Renal cortex interstitium (tissue), 11 donors: ENCODE results near the gene HSF4. TPM values are rescaled to one million over a fixed set of nuclear protein-coding genes. Genes with fewer than 3 reads are reported as not detected.

Experiments
- DNase-seq, 11 donors: peaks; one replicate each; pipeline ENCODE4 v3.0.0-alpha.2; 2013; ENCODE audit warnings: low read depth in 9 of 11, low spot score in 4 of 11; ENCODE audit errors: extremely low read depth in 1 of 11
- polyA plus RNA-seq, 3 donors: library from polyadenylated mRNA; unstranded; fragments of 120-200 nt; gene quantifications; one replicate each; pipeline ENCODE4 v1.2.1, GENCODE V29; 2013; ENCODE audit not compliant: insufficient read length in 3 of 3

The HSF4 gene
- polyA plus RNA-seq, 3 donors, result 1.6 to 3.8 (median 1.8) TPM

DNA sequence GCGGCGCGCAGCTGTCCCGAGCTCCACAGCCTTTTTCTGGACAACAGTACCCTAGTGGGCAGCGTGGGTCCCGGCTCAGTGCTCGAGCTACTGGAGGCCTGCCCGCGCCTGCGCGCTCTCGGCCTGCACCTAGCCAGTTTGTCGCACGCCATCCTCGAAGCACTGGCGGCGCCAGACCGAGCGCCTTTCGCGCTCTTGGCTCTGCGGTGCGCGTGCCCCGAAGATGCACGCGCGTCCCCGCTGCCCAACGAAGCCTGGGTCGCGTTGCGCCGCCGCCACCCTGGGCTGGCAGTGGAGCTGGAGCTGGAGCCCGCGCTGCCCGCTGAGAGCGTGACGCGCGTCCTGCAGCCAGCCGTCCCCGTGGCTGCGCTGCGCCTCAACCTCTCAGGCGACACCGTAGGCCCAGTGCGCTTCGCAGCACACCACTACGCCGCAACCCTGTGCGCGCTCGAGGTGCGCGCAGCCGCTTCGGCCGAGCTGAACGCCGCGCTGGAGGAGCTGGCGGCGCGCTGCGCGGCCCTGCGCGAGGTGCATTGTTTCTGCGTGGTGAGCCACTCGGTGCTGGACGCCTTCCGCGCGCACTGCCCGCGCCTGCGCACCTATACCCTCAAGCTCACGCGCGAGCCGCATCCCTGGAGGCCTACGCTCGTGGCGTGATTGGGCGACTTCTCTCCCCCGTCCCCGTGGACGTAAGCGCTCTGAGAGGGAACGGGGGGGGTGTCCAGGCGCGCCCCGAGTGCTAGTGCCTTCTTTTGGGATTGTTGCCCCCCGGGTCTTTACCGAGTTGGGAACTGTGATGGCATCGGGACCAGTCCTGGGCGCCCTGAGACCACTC lies 1.2 kb upstream of the HSF4 start:
- DNase-seq, result no peak

- no peak for DNase-seq
These were observed 466 bp upstream of the HSF4 start for GRCh38 chr16:67163999-67164558.

DNA sequence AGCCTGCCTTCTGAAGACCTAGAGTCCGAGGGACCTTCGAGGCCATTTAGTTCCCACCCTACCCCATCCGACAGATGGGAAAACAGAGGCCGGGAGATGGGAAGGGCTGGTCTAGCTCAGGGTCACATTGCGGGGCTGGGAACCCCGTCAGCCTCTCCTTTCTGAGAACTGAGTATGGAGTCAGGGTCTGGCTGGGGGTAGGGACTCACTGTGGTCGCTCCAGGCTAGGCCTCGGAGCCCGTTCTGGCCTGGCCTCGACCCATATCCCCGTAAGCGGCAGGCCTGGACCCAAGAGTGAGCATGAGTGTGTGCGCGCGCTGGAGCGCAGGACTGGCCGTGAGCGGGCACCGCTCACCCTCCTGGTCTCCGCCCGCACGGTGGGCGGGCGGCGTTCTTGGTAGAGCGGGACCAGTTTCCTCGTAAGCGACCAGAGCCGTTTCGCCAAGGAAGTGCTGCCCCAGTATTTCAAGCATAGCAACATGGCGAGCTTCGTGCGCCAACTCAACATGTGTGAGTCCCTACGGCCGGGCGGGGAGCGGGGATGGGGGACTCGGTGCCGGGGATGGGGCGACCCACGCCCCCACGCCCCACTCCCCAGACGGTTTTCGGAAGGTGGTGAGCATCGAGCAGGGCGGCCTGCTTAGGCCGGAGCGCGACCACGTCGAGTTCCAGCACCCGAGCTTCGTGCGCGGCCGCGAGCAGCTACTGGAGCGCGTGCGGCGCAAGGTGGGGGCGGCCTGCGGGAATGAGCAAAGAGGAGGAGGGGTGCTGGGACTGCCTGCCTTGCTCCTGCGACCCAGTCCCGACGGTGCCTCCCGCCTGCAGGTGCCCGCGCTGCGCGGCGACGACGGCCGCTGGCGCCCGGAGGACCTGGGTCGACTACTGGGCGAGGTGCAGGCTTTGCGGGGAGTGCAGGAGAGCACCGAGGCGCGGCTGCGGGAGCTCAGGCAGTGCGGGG lies 855 bp downstream of the HSF4 start:
- DNase-seq, result no peak

GRCh38 chr16:67166110-67166547 lies 1.6 kb downstream of the HSF4 start:
- DNase-seq, result no peak

DNA sequence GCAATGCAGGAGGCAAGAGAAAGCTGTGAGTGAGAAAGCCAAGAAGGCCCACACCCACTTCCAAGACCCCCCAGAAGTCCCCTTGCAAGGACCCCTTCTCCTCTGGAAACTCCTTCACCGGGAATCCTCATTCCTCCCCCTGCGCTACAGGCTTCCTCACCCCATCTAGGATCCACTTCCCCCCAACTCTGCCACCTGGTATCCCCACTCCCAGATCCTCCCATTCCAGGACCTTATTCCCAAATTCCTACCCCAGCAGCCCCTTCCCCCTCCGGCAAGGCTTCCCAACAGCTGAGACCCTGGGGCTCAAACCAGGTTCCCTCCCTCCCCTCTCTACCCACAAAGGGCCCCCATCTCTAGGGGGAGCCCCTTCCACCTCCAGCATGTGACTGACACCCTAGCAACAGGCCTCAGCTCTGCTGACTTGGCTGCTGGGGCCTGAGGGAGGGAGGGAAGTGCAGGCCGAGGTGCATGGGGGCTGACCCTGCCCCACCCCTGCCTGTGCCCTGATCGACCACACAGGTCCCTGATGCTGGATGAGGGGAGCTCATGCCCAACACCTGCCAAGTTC lies 2.1 kb downstream of the HSF4 start:
- no peak for DNase-seq

DNA sequence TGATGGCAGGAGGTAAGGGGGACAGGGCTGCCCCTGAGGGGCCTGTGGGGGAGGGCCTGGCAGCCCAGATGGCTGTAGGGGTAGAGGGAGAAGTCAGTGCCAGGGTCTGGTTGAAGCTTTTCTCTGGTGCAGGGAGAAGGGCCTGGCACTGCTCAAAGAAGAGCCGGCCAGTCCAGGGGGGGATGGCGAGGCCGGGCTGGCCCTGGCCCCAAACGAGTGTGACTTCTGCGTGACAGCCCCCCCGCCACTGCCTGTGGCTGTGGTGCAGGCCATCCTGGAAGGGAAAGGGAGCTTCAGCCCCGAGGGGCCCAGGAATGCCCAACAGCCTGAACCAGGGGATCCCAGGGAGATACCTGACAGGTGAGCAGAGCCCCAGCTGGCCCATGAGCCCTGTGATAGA lies 3.0 kb downstream of the HSF4 start:
- no peak for DNase-seq

- no peak for DNase-seq
These were observed 4.5 kb downstream of the HSF4 start for GRCh38 chr16:67169011-67169451.

DNA sequence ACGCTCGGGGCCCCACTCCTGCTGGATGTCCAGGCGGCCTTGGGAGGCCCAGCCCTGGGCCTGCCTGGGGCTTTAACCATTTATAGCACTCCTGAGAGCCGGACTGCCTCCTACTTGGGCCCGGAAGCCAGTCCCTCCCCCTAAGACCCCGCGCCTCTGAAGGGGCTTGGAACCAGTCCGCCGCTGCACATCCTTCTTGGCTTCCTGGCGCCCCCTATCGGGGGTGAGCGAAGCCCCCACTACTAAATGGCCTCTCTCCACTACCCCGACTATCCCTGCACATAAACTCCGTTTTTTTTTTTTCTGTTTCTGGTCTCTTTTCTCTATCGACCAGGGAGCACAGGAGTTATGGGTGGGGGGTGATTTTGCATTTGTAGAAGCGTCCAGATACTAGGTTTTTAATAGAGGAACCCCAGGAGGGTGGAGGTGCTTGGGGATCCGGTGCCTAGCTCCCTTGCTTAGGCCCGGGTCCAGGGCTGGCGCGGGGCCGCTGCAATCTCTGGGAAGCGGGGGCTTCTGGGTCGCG lies 5.2 kb downstream of the HSF4 start:
- DNase-seq, result no peak

DNA sequence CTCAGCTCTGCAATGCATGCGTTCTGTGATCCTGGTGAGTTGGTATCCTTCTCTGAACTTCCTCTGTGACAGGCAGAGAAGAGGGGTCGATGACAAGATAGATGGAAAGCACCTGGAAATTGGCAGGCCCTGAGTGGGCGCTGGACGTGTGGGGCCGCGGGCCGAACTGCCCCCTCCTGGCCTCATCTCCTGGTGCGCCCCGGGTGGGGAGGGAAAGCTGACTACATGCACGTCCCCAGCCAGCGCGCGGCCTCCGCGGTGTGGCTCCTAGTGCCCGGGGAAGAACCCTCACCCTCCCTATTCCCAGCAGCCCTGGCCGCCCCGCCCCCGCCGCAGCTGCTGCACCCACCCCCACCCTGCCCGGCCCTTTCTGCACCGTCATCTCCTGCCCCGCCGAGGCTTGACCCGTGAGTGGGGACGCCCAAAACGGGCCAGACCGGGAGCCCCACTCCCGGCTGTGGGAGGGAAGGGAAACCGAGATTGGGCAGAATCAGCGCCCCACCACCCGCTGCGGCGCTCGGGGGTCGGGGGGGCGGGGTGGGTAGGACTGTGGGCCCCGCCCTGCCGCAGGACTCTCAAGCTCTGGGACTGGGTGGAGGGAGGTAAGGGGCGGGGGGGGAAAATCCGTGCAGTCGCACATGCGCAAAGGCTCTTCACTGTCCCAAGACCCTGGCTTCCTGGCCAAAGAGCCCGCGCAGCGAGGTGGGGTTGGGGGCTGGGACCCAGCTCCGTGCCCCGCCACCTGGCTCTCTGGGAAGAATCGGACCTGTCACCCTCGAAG lies 5.8 kb downstream of the HSF4 start, which contains the start of gene NOL3:
Gene NOL3, plus strand, starts transcription at position 371 of the 781 bp plus-strand sequence.
- no peak for DNase-seq

DNA sequence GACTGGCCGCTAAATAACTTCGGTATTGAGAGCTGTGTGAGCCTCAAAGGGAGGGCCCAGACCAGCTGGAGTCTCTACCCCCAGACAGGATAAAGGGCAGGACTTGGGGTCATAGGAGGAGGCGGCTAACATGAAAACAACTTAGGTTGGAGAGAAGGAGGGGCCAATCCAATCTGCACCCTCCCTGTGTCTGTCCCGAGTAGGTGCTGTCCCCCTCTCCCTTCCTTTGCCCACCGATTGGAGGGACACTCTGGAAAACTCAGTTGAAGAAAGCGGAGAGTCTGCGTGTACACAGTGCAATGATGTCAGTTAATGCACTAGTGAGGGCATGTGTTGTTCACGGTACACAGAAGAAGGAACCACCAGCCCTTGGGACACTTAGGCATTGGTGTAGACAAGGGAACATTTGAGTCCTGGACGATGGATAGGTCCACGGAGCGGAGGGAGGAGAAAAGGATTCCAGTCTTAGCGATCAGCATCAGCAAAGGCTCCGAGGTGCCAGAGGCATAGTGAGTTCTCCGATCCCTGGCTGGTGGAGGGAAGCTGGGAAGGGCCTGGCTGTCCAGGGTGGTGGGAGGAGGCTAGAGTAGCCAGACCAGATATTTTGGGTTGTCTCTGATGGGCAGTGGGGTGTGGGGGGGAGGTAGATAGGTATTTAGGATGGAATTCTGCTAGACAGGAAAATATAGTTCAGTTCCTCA lies 6.6 kb downstream of the HSF4 start:
- DNase-seq, result no peak

- no peak for DNase-seq
These were observed 8.8 kb downstream of the HSF4 start for GRCh38 chr16:67173323-67173722.

DNA sequence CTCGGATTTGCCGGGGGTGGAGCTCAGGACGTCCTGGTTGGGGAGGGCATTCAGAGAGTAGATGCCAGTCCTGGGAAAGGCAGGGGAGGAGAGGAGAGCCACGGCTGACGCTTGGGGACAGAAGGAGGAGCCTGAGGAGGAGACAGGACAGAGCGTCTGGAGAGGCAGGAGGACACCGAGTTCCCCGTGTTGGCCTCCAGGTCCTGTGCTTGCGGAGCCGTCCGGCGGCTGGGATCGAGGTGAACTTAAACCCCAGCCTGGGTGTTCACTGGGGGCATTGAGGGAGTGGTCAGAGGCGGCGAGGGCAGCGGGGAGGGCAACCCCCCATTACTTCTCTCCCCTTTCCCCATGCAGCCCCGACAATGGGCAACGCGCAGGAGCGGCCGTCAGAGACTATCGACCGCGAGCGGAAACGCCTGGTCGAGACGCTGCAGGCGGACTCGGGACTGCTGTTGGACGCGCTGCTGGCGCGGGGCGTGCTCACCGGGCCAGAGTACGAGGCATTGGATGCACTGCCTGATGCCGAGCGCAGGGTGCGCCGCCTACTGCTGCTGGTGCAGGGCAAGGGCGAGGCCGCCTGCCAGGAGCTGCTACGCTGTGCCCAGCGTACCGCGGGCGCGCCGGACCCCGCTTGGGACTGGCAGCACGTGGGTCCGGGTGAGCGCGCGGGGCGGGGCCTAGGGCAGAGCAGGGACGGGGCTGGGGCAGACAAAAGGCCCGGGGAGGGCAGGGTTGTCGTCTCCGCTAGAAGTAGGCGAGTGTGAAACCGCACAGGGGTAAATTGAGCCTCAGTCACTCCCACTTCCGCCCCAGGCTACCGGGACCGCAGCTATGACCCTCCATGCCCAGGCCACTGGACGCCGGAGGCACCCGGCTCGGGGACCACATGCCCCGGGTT lies 9.5 kb downstream of the HSF4 start:
- DNase-seq, result no peak

- DNase-seq, result no peak
These were observed 10.2 kb downstream of the HSF4 start for GRCh38 chr16:67174706-67175231.

- DNase-seq, result no peak
These were observed 12.1 kb downstream of the HSF4 start for GRCh38 chr16:67176662-67177061.

- DNase-seq, result no peak
These were observed 13.5 kb downstream of the HSF4 start for GRCh38 chr16:67177743-67178699.
